VCaP (cell line): ENCODE results near the gene SIGLEC5.

Source experiments
- H3K27ac ChIP-seq: fragments of 450-650 bp; 2 replicates; pipeline ENCODE4 v1.5.1; 2017
- CTCF ChIP-seq: fragments of 450-650 bp; conservative IDR thresholded peaks from 2 replicates; pipeline ENCODE4 v1.5.1; 2017; ENCODE audit warnings: mild to moderate bottlenecking, moderate library complexity

Gene SIGLEC5

GRCh38 chr19:51593138-51593890 is 36.9 kb downstream of the SIGLEC5 start:
- no peak for TF ChIP-seq CTCF
- peak overlapping the region; percentile 86 for H3K27ac ChIP-seq

- TF ChIP-seq CTCF, result no peak
- no peak overlapping the region for H3K27ac ChIP-seq
These were observed 37.7 kb downstream of the SIGLEC5 start for GRCh38 chr19:51592521-51592920.

GRCh38 chr19:51590441-51590840 is 39.8 kb downstream of the SIGLEC5 start:
- H3K27ac ChIP-seq, result no peak overlapping the region
- TF ChIP-seq CTCF, result no peak

GRCh38 chr19:51589511-51589910 is 40.7 kb downstream of the SIGLEC5 start:
- no peak overlapping the region for H3K27ac ChIP-seq
- TF ChIP-seq CTCF, result no peak

- no peak overlapping the region for H3K27ac ChIP-seq
- TF ChIP-seq CTCF, result no peak
These were observed 42.7 kb downstream of the SIGLEC5 start for GRCh38 chr19:51587264-51588191.

- TF ChIP-seq CTCF, result no peak
- no peak overlapping the region for H3K27ac ChIP-seq
These were observed 43.4 kb downstream of the SIGLEC5 start for GRCh38 chr19:51586799-51587198.

- no peak for TF ChIP-seq CTCF
- H3K27ac ChIP-seq, result no peak overlapping the region
These were observed 44.0 kb downstream of the SIGLEC5 start for GRCh38 chr19:51586103-51586728.
